Prostate gland (tissue), 2 donors: ENCODE data around the gene WDFY2. TPM values are rescaled to one million over a fixed set of nuclear protein-coding genes. Genes with fewer than 3 reads are reported as not detected.

Experiments
- DNase-seq: peaks from one replicate; pipeline ENCODE4 v3.0.0-alpha.2; 2019; ENCODE audit warnings: low spot score
- H3K27ac ChIP-seq, 2 donors: fragments of 200-600 bp; sonication (generic); 2 replicates each; pipeline ENCODE4 v1.5.1; 2017 to 2019
- H3K27me3 ChIP-seq: fragments of 200-600 bp; sonication (generic); replicated peaks from 2 replicates; pipeline ENCODE4 v1.5.1; 2019; ENCODE audit not compliant: insufficient read depth
- H3K36me3 ChIP-seq, 2 donors: fragments of 200-600 bp; sonication (generic); 1 replicate in 1 of 2; 2 replicates in 1 of 2; pipeline versions ENCODE4 v1.5.1 to v1.8.1; 2017 to 2019
- H3K4me1 ChIP-seq: fragments of 200-600 bp; sonication (generic); replicated peaks from 2 replicates; pipeline ENCODE4 v1.5.1; 2019
- H3K4me3 ChIP-seq, 2 donors: fragments of 200-600 bp; sonication (generic); 2 replicates each; pipeline ENCODE4 v1.5.1; 2017 to 2019
- H3K9me3 ChIP-seq: fragments of 200-600 bp; sonication (generic); 2 replicates; pipeline ENCODE4 v1.5.1; 2017
- CTCF ChIP-seq, 4 experiments: fragments of 200-600 bp in 2 of 4; fragments of 450-650 bp in 2 of 4; sonication (generic) in 2 of 4; IDR thresholded peaks; 1 replicate in 3 of 4; 2 replicates in 1 of 4; pipeline ENCODE4 v1.5.1; 2016 to 2019; ENCODE audit warnings: antibody characterized with exemption in 4 of 4, mild to moderate bottlenecking in 2 of 4, moderate library complexity in 2 of 4
- POLR2A ChIP-seq: fragments of 450-650 bp; IDR thresholded peaks from one replicate; pipeline ENCODE4 v1.6.1; 2016; ENCODE audit warnings: antibody characterized with exemption, mild to moderate bottlenecking
- POLR2AphosphoS5 ChIP-seq: sonication (generic); formaldehyde crosslinking; IDR thresholded peaks from one replicate; pipeline ENCODE4 v1.6.1; 2017; ENCODE audit warnings: antibody characterized with exemption
- WGBS: methylation state at CpG from one replicate; pipeline ENCODE4 v1.1.5; 2018; 5-methylcytosine and 5-hydroxymethylcytosine counted together
- intact Hi-C: fragments of 100-400 bp; cut with DNase I; formaldehyde crosslinking; loops from one replicate; pipeline ENCODE4 v1.14.2; 2022
- total RNA-seq, 2 donors: library from RNA; depleted of rRNA; stranded (reverse); fragments of >200 nt; gene quantifications; one replicate each; pipeline ENCODE4 v1.1.0, GENCODE V29; 2016

WDFY2 gene
- total RNA-seq, 2 donors from 2014 or later, result 7.9 to 23.2 TPM

- 93% methylated on average over 11 of the region's 11 CpGs for WGBS
- no peaks in the 10 kb centered on the region for H3K27me3 ChIP-seq
- no peaks in the 10 kb centered on the region for H3K4me1 ChIP-seq
- no peaks in the 10 kb centered on the region for H3K9me3 ChIP-seq
- peak overlapping the region; percentile 60 to 76 for H3K27ac ChIP-seq
- H3K4me3 ChIP-seq, result no peak overlapping the region
- no peak for TF ChIP-seq POLR2AphosphoS5
- no peak for TF ChIP-seq POLR2A
- TF ChIP-seq CTCF (IDR thresholded peaks at IDR 0.05), result no peak
- H3K36me3 ChIP-seq, result no peaks in the 10 kb centered on the region
- DNase-seq, result no peak
- intact Hi-C loops, result no loop called here
These were observed 186.6 kb downstream of the WDFY2 start for GRCh38 chr13:51770681-51771417.

- DNase-seq, result no peak
- H3K27ac ChIP-seq, result peak overlapping the region in 1 of 2 donors; percentile 76
- WGBS, result 94% methylated on average over 17 of the region's 17 CpGs
- no peaks in the 10 kb centered on the region for H3K9me3 ChIP-seq
- intact Hi-C loops, result no loop called here
- H3K36me3 ChIP-seq, result no peaks in the 10 kb centered on the region
- H3K4me3 ChIP-seq, result no peak overlapping the region
- no peaks in the 10 kb centered on the region for H3K4me1 ChIP-seq
- no peaks in the 10 kb centered on the region for H3K27me3 ChIP-seq
- TF ChIP-seq POLR2A (no peak), CTCF (IDR thresholded peaks at IDR 0.05) (no peak), POLR2AphosphoS5 (no peak)
These were observed 187.3 kb downstream of the WDFY2 start for GRCh38 chr13:51771418-51772104.

- no peak for DNase-seq
- no peak overlapping the region for H3K27ac ChIP-seq
- WGBS, result 91% methylated on average over 9 of the region's 9 CpGs
- no peaks in the 10 kb centered on the region for H3K9me3 ChIP-seq
- no peaks in the 10 kb centered on the region for H3K4me1 ChIP-seq
- intact Hi-C loops, result no loop called here
- no peaks in the 10 kb centered on the region for H3K27me3 ChIP-seq
- no peak for TF ChIP-seq POLR2AphosphoS5
- TF ChIP-seq POLR2A, result no peak
- no peak for TF ChIP-seq CTCF (IDR thresholded peaks at IDR 0.05)
- H3K36me3 ChIP-seq, result no peaks in the 10 kb centered on the region
- H3K4me3 ChIP-seq, result no peak overlapping the region
These were observed 187.8 kb downstream of the WDFY2 start for GRCh38 chr13:51772105-51772455.

- Histone ChIP-seq H3K4me3 (no peak overlapping the region), H3K4me1 (no peaks in the 10 kb centered on the region), H3K27ac (no peak overlapping the region), H3K9me3 (no peaks in the 10 kb centered on the region), H3K27me3 (no peaks in the 10 kb centered on the region), H3K36me3 (no peaks in the 10 kb centered on the region)
- no peak for DNase-seq
- TF ChIP-seq POLR2A, result no peak
- TF ChIP-seq CTCF (IDR thresholded peaks at IDR 0.05), result no peak
- intact Hi-C loops, result no loop called here
- WGBS, result 86% methylated on average over 6 of the region's 6 CpGs
These were observed 188.5 kb downstream of the WDFY2 start for GRCh38 chr13:51772781-51773180.

- WGBS, result 92% methylated on average over 11 of the region's 11 CpGs
- DNase-seq, result no peak
- Histone ChIP-seq H3K27ac (no peak overlapping the region), H3K4me3 (no peak overlapping the region), H3K27me3 (no peaks in the 10 kb centered on the region), H3K4me1 (no peaks in the 10 kb centered on the region), H3K9me3 (no peaks in the 10 kb centered on the region), H3K36me3 (no peaks in the 10 kb centered on the region)
- TF ChIP-seq POLR2AphosphoS5, result no peak
- no peak for TF ChIP-seq POLR2A
- TF ChIP-seq CTCF (IDR thresholded peaks at IDR 0.05), result no peak
- intact Hi-C loops, result no loop called here
These were observed 189.3 kb downstream of the WDFY2 start for GRCh38 chr13:51773515-51773914.
